Ishikawa (cell line): ENCODE data around the gene CDC42EP3.

Source experiments
- CEBPB ChIP-seq: IDR thresholded peaks from 2 replicates; pipeline ENCODE4 v1.6.1; 2012
- CREB1 ChIP-seq: IDR thresholded peaks from 2 replicates; pipeline ENCODE4 v1.6.1; 2012; ENCODE audit warnings: low read depth
- EGR1 ChIP-seq: IDR thresholded peaks from 2 replicates; pipeline ENCODE4 v1.6.1; 2012
- EP300 ChIP-seq: IDR thresholded peaks from 2 replicates; pipeline ENCODE4 v1.6.1; 2012; ENCODE audit warnings: borderline replicate concordance
- FOXM1 ChIP-seq: IDR thresholded peaks from 2 replicates; pipeline ENCODE4 v1.6.1; 2012; ENCODE audit warnings: low read depth, borderline replicate concordance
- MAX ChIP-seq: IDR thresholded peaks from 2 replicates; pipeline ENCODE4 v1.6.1; 2012
- NFIC ChIP-seq: IDR thresholded peaks from 2 replicates; pipeline ENCODE4 v1.6.1; 2012
- RAD21 ChIP-seq: IDR thresholded peaks from 2 replicates; pipeline ENCODE4 v1.6.1; 2012; ENCODE audit warnings: low read depth
- REST ChIP-seq: IDR thresholded peaks from 2 replicates; pipeline ENCODE4 v1.6.1; 2012; ENCODE audit warnings: low read depth, mild to moderate bottlenecking
- TAF1 ChIP-seq: IDR thresholded peaks from 2 replicates; pipeline ENCODE4 v1.6.1; 2012; ENCODE audit warnings: low read depth, mild to moderate bottlenecking
- TCF12 ChIP-seq: IDR thresholded peaks from 2 replicates; pipeline ENCODE4 v1.6.1; 2012; ENCODE audit warnings: low read depth
- TEAD4 ChIP-seq: IDR thresholded peaks from 2 replicates; pipeline ENCODE4 v1.6.1; 2012
- USF1 ChIP-seq: IDR thresholded peaks from 2 replicates; pipeline ENCODE4 v1.6.1; 2012
- YY1 ChIP-seq: IDR thresholded peaks from 2 replicates; pipeline ENCODE4 v1.6.1; 2012; ENCODE audit warnings: low read depth
- ZBTB7A ChIP-seq: IDR thresholded peaks from 2 replicates; pipeline ENCODE4 v1.6.1; 2012; ENCODE audit warnings: low read depth

The CDC42EP3 gene

GRCh38 chr2:37653093-37653492 lies 18.3 kb downstream of the CDC42EP3 start:
- TF ChIP-seq YY1 (no peak), TEAD4 (no peak), CREB1 (no peak), RAD21 (no peak), TAF1 (no peak), EGR1 (no peak), USF1 (no peak), TCF12 (no peak), MAX (no peak), EP300 (no peak), CEBPB (no peak), NFIC (no peak), ZBTB7A (no peak), REST (no peak)

GRCh38 chr2:37652199-37652640 lies 19.2 kb downstream of the CDC42EP3 start:
- TF ChIP-seq EGR1 (no peak), YY1 (no peak), MAX (no peak), FOXM1 (no peak), TCF12 (no peak), TAF1 (no peak), USF1 (no peak), ZBTB7A (no peak), REST (no peak), CEBPB (no peak), NFIC (no peak), RAD21 (no peak), CREB1 (no peak), EP300 (no peak), TEAD4 (no peak)

- TF ChIP-seq NFIC (no peak), RAD21 (no peak), EGR1 (no peak), ZBTB7A (no peak), MAX (no peak), EP300 (no peak), CREB1 (no peak), TAF1 (no peak), TCF12 (no peak), FOXM1 (no peak), YY1 (no peak), CEBPB (no peak), REST (no peak), TEAD4 (no peak)
Observed at GRCh38 chr2:37650548-37651093, 20.8 kb downstream of the CDC42EP3 start.

- TF ChIP-seq TAF1, result no peak
- TF ChIP-seq EGR1, result no peak
- no peak for TF ChIP-seq NFIC
- TF ChIP-seq RAD21, result no peak
- TF ChIP-seq MAX, result no peak
- no peak for TF ChIP-seq FOXM1
- TF ChIP-seq TEAD4, result no peak
- TF ChIP-seq ZBTB7A, result no peak
- TF ChIP-seq EP300, result no peak
- TF ChIP-seq USF1, result no peak
- no peak for TF ChIP-seq REST
Observed at GRCh38 chr2:37649518-37649917, 21.9 kb downstream of the CDC42EP3 start.
